Hematopoietic multipotent progenitor cell treated with erythropoietin and hydrocortisone succinate and interleukin-3 and kit ligand, for 8 days (in vitro differentiated cells): ENCODE data around the gene PRKAG2.

Source experiments
- DNase-seq: peaks from one replicate; pipeline ENCODE4 v3.0.0-alpha.2; 2015

Gene PRKAG2

GRCh38 chr7:151720280-151720679, 156.6 kb downstream of the PRKAG2 start:
- no peak for DNase-seq

DNA sequence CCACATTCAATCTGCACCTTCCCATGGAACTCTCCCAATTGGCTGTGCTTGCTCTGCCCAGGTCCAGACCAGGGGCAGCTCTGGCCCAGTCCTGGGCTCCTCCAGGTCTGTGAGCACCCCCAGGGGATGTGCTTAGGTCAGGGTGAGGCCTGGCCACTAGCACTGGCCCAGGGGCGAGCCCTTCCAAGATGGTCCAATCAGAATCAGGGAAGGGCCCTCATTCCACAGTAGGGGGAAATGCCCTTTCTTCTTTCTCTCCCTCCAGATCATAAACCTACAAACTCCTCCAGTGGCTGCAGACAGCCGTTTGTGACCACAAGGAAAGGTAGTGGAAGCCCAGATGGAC, 157.0 kb downstream of the PRKAG2 start:
- no peak for DNase-seq

GRCh38 chr7:151719031-151719896, 157.7 kb downstream of the PRKAG2 start:
- no peak for DNase-seq

DNA sequence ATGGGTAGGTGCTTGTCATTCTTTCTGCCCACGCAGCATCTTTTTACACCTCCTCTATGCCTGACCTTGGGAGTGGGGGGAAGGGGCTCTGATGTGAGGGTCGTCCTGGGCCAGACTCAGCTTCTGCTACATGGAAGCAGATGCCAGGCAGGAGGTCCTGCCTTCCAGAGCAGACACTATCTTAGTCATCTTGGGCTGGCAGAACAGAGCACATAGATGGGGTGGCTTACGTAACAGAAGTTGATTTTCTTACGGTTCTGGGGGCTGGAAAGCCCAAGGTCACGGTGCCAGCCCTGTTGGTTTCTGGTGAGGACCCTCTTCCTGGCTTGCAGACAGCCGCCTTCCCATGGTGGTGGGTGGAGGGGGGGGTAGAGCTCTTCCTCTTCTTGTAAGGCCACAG, 159.0 kb downstream of the PRKAG2 start:
- DNase-seq: no peak

- no peak for DNase-seq
Measured at GRCh38 chr7:151717415-151717814, 159.5 kb downstream of the PRKAG2 start.

GRCh38 chr7:151716323-151716722, 160.6 kb downstream of the PRKAG2 start:
- no peak for DNase-seq

GRCh38 chr7:151715666-151716315, 161.1 kb downstream of the PRKAG2 start:
- DNase-seq: no peak

DNA sequence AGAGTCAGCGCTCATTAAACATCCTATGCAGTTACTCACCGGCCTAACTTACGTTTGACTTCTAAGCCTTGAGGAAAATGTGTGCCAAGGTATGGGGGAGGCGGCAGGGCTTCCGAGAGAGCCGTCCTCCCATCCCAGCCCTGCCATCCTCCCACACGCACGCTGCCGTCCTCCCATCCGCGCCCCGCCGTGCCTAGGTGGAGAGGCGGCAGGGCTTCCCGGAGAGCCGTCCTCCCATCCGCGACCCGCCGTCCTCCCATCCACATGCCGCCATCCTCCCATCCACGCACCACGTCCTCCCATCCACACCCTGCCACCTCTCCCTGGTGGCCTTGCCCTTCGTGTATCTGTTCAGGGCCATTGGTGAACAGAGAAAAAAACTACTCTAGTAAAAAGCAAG, 162.7 kb downstream of the PRKAG2 start:
- DNase-seq: no peak

- no peak for DNase-seq
Measured at GRCh38 chr7:151712810-151713125, 164.1 kb downstream of the PRKAG2 start.

DNA sequence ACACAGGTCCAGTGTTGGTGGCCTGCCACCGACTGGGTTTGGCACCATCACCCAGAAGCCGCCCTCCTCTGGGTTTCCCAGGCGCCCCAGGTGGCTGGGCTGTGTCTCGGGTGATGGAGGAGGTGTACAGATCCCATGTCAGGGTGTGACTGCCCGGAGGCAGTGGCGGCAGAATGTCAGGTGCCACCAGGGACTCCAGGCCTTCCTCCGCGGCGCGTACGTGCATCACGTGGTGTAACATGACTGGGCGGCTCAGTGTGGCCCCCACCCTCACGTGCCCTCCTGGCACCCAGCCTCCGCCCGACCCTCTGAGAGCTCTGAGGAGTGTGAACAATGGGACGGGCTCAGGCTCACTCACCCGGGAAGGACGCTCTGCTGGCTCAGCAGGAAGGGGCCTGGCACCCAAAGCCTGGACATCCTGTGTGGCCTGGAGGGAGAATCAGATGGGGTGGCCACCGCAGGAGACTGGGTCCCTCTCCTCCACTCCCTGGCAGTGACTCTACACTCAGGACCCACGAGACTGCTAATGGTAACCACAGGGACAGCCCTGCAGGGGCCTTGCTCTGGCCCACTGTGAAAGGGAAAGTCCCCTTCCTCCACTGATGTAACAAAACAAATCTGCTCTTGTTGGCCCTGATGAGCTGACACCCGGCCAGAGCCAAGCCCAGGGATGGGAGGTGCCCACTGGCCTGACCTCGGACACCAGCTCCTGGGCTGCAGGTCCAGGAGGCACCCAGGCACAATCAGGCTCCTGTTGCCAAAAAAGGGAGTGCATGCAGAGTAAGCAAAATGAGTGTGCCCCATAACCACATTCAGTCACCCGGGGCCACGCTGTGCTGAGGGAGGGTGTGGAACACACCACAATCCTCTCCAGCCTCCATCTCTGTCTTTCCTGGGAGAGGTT, 164.8 kb downstream of the PRKAG2 start:
- no peak for DNase-seq

- DNase-seq: no peak
Measured at GRCh38 chr7:151711435-151711872, 165.5 kb downstream of the PRKAG2 start.

DNA sequence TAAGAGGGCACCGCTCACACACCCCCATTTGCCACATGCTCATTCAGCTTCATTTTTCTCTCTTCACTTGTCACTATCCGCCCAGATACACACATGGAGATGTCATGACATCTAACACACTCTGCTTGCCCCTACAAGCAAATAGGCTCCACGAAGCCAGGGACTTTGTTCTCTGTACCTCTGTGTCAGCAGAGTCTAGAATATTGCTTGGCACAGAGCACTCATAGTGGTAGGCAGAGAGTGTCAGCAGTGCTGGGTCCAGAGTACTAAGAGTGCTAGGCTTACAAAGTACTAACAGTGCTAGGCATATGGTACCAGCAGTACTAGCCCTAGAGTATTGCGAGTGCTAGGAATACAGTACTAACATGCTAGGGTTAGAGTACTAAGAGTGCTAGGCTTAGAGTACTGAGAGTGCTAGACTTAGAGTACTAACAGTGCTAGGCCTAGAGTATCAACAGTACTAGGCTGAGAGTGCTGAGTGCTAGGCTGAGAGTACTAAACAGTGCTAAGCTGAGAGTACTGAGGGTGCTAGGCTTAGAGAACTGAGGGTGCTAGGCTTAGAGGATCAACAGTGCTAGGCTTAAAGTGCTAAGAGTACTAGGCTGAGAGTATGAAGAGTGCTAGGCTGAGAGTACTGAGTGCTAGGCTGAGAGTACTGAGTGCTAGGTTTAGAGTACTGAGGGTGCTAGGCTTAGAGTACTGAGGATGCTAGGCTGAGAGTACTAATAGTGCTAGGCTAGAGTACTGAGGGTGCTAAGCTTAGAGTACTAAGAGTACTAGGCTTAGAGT, 166.1 kb downstream of the PRKAG2 start:
- DNase-seq: no peak

- no peak for DNase-seq
Measured at GRCh38 chr7:151710121-151710640, 166.7 kb downstream of the PRKAG2 start.

- no peak for DNase-seq
Measured at GRCh38 chr7:151709141-151710038, 167.5 kb downstream of the PRKAG2 start.

DNA sequence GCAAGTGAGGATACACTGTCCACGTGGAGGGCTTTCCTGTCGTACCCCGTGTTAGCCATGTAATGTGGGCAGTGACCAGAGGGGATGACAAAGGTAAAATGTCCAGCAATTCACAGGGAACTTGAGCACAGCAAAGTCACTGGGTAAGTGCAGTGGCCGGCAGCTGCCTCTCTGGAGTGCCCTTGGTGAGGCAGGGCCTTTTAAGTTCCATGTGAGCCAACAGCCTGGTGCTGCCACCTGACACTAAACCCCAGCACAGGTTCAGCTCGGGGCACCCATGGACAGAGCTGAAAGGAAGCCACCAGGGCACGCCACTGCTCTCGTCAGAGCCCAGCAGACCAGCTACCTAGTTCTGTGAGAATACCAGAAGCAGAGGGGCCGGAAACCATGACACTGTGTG, 168.3 kb downstream of the PRKAG2 start:
- DNase-seq: no peak

- no peak for DNase-seq
Measured at GRCh38 chr7:151707757-151708156, 169.2 kb downstream of the PRKAG2 start.

GRCh38 chr7:151707105-151707469, 169.8 kb downstream of the PRKAG2 start:
- no peak for DNase-seq

GRCh38 chr7:151706277-151707104, 170.4 kb downstream of the PRKAG2 start:
- DNase-seq: no peak

- peak; percentile 59 for DNase-seq
Measured at GRCh38 chr7:151705636-151706276, 171.2 kb downstream of the PRKAG2 start.
